Measurements from ENCODE around the gene CROCC. TPM values are rescaled to one million over a fixed set of nuclear protein-coding genes. Genes with fewer than 3 reads are reported as not detected.
A peak's percentile ranks its signal among the peaks of the same experiment; 100 is the strongest.

CROCC gene
- total and polyA plus RNA-seq, 9 of the 15 experiments (the other 6 are each of a cell fraction or from before 2014, with no cell fraction given) = 0.17 to 15.4 (median 7.6) TPM

GRCh38 chr1:16905110-16905867 lies 16.4 kb upstream of the CROCC start (continued):
- TF ChIP-seq, protein P1, sequence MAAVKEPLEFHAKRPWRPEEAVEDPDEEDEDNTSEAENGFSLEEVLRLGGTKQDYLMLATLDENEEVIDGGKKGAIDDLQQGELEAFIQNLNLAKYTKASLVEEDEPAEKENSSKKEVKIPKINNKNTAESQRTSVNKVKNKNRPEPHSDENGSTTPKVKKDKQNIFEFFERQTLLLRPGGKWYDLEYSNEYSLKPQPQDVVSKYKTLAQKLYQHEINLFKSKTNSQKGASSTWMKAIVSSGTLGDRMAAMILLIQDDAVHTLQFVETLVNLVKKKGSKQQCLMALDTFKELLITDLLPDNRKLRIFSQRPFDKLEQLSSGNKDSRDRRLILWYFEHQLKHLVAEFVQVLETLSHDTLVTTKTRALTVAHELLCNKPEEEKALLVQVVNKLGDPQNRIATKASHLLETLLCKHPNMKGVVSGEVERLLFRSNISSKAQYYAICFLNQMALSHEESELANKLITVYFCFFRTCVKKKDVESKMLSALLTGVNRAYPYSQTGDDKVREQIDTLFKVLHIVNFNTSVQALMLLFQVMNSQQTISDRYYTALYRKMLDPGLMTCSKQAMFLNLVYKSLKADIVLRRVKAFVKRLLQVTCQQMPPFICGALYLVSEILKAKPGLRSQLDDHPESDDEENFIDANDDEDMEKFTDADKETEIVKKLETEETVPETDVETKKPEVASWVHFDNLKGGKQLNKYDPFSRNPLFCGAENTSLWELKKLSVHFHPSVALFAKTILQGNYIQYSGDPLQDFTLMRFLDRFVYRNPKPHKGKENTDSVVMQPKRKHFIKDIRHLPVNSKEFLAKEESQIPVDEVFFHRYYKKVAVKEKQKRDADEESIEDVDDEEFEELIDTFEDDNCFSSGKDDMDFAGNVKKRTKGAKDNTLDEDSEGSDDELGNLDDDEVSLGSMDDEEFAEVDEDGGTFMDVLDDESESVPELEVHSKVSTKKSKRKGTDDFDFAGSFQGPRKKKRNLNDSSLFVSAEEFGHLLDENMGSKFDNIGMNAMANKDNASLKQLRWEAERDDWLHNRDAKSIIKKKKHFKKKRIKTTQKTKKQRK (IDR thresholded peaks at IDR 0.05; ENCODE audit: borderline replicate concordance, low read depth, low read length) = peak; percentile 63; the same call in 1 of the 2 replicates
- TF ChIP-seq, protein P2, sequence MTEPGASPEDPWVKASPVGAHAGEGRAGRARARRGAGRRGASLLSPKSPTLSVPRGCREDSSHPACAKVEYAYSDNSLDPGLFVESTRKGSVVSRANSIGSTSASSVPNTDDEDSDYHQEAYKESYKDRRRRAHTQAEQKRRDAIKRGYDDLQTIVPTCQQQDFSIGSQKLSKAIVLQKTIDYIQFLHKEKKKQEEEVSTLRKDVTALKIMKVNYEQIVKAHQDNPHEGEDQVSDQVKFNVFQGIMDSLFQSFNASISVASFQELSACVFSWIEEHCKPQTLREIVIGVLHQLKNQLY (CRISPR knock-in tag; conservative IDR thresholded peaks at IDR 0.05) = peak in 1 of 2 experiments; percentile 99; a peak in 2 of 4 replicates
- TF ChIP-seq, protein P3, sequence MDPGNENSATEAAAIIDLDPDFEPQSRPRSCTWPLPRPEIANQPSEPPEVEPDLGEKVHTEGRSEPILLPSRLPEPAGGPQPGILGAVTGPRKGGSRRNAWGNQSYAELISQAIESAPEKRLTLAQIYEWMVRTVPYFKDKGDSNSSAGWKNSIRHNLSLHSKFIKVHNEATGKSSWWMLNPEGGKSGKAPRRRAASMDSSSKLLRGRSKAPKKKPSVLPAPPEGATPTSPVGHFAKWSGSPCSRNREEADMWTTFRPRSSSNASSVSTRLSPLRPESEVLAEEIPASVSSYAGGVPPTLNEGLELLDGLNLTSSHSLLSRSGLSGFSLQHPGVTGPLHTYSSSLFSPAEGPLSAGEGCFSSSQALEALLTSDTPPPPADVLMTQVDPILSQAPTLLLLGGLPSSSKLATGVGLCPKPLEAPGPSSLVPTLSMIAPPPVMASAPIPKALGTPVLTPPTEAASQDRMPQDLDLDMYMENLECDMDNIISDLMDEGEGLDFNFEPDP (CRISPR knock-in tag; IDR thresholded peaks at IDR 0.05) = peak; percentile 99
- TF ChIP-seq SMC3 (conservative IDR thresholded peaks at IDR 0.05; ENCODE audit: insufficient read depth, low read depth, low read length) (no peak), POLR2A (conservative IDR thresholded peaks at IDR 0.05) (peak; percentile 100), NFXL1 (CRISPR knock-in tag; IDR thresholded peaks at IDR 0.05) (peak; percentile 99), XRCC5 (IDR thresholded peaks at IDR 0.05; ENCODE audit: low read depth, low read length) (peak; percentile 53; the same call in 1 of the 2 replicates), KAT7 (CRISPR knock-in tag; IDR thresholded peaks at IDR 0.05; ENCODE audit: borderline replicate concordance) (peak; percentile 99; the same call in 1 of the 2 replicates), ZNF785 (CRISPR knock-in tag; IDR thresholded peaks at IDR 0.05) (no peak), TCF7L2 (IDR thresholded peaks at IDR 0.05; ENCODE audit: low read depth, low read length) (peak; percentile 38; the same call in 1 of the 2 replicates), SNIP1 (IDR thresholded peaks at IDR 0.05; ENCODE audit: low read depth) (peak; percentile 52; the same call in 1 of the 2 replicates), ILK (tag; IDR thresholded peaks at IDR 0.05; ENCODE audit: borderline replicate concordance, low read depth) (no peak), SIN3A (IDR thresholded peaks at IDR 0.05; ENCODE audit: borderline replicate concordance in 2 of 2, control insufficient read depth in 1 of 2, low read depth in 2 of 2, low read length in 2 of 2) (peak; percentile 96 to 97), GTF2A2 (tag; IDR thresholded peaks at IDR 0.05) (peak; percentile 99), NR1H2 (CRISPR knock-in tag; IDR thresholded peaks at IDR 0.05) (peak; percentile 44; the same call in 1 of the 2 replicates), ZBTB8A (IDR thresholded peaks at IDR 0.05; ENCODE audit: partially characterized antibody) (no peak), HDAC2 (IDR thresholded peaks at IDR 0.05) (no peak), RB1 (IDR thresholded peaks at IDR 0.05; ENCODE audit: low read depth) (peak; percentile 61), ZBTB17 (CRISPR knock-in tag; IDR thresholded peaks at IDR 0.05) (peak; percentile 98)
- TF ChIP-seq, protein P4, sequence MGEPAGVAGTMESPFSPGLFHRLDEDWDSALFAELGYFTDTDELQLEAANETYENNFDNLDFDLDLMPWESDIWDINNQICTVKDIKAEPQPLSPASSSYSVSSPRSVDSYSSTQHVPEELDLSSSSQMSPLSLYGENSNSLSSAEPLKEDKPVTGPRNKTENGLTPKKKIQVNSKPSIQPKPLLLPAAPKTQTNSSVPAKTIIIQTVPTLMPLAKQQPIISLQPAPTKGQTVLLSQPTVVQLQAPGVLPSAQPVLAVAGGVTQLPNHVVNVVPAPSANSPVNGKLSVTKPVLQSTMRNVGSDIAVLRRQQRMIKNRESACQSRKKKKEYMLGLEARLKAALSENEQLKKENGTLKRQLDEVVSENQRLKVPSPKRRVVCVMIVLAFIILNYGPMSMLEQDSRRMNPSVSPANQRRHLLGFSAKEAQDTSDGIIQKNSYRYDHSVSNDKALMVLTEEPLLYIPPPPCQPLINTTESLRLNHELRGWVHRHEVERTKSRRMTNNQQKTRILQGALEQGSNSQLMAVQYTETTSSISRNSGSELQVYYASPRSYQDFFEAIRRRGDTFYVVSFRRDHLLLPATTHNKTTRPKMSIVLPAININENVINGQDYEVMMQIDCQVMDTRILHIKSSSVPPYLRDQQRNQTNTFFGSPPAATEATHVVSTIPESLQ (CRISPR knock-in tag; IDR thresholded peaks at IDR 0.05) = 0 out of 2 replicates have a peak, but pooled peaks have one; percentile 41
